ENCODE measurements around the gene POU4F1.

POU4F1 gene

GRCh38 chr13:78606471-78607408, 3.4 kb upstream of the POU4F1 start:
- no peak for DNase-seq (ENCODE audit: low spot score)

DNA sequence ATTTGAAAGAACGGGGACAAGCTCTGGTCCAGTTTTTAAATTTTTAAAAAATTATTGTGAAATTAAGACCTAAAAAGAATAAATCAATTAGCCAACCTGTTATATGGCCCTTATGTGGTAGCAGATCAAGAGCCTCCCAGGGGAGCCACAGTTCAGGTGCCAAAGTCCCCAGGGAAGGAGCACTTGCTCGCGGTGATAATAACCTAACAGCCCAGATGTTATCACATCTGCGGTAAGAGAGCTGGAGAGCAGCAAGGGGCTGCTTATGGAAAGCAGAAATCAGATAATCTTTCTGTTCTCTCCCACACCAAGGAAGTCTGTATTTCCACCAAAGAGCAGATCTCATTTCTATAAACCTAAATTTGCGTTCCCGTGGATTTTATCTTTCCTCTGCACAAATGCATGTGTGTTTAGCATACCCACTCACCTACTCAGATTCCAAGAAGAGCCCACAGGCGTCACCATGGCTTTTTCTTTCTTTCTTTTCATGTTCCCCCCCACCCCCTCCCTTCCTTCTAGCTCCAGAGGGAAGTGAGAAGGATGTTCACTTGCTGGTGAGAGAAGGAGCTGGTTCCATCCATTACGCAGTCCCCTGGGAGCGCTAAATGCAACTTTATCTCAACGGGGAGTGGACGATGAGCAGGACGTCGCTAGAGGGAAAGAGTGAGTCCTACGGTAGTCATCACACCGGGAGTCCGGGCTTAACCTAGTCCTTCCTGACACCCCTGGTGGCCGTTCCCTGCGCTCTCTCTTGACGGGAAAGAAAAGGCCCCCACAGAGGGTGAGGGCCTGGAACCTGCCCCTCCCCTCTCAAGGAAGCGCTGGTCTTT, 1.6 kb upstream of the POU4F1 start:
- DNase-seq (ENCODE audit: low spot score): peak; percentile 55

GRCh38 chr13:78602561-78603239, 652 bp downstream of the POU4F1 start:
- DNase-seq (ENCODE audit: low spot score): peak; percentile 65

- DNase-seq (ENCODE audit: low spot score): peak; percentile 55
These were observed 1.3 kb downstream of the POU4F1 start for GRCh38 chr13:78601874-78602560.

GRCh38 chr13:78601124-78601873, 2.1 kb downstream of the POU4F1 start:
- DNase-seq (ENCODE audit: low spot score): peak; percentile 69

- no peak for DNase-seq (ENCODE audit: low spot score)
These were observed 3.0 kb downstream of the POU4F1 start for GRCh38 chr13:78600280-78600883.

- no peak for DNase-seq (ENCODE audit: low spot score)
These were observed 3.6 kb downstream of the POU4F1 start for GRCh38 chr13:78599645-78600279.

GRCh38 chr13:78598966-78599644, 4.2 kb downstream of the POU4F1 start:
- no peak for DNase-seq (ENCODE audit: low spot score)

DNA sequence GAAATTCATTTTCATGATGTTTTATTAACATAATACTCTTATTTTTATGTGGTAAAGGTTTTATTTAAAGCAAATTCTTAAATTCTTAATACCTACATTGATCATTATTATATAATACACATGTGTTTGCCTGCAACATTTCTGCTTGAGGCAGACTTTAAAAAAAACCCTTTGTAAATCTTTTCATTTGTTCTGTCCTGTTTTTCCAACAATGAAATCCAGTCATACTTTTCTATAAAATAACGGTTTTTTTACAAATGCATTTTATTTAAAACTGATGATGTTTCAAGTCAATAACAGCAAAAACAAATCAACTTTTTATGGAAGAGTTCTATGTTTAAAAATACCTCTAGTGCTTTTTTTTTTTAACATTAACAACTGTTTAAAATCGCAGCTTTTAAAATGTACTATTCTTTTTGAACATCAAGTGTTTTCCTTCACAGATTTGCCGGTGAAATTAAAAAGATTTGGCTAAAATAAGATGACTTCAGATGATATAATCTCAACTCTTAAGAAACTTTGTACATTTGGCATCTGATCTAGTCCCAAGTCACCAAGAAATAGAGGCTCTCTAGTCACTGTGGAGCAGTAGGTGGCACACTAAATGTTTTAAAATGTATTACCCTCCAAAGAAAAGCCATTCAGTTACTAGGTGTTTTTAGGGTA, 5.1 kb downstream of the POU4F1 start:
- DNase-seq (ENCODE audit: low spot score): no peak

DNA sequence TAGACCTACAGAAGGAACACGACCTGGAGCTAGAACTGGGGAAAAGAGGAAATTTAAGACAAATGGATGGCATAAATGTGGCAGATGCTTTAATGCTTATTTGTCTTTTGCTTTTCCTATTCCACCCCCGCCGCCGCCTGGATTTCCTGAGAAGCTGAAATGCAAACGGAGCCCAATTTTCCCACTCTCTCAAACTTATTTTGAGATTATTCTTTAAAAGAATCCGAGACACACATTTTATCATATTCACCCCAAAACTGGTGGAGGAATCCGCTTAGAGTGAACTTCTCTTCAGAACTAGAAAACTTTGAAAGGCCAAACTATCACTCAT, 5.8 kb downstream of the POU4F1 start:
- no peak for DNase-seq (ENCODE audit: low spot score)

DNA sequence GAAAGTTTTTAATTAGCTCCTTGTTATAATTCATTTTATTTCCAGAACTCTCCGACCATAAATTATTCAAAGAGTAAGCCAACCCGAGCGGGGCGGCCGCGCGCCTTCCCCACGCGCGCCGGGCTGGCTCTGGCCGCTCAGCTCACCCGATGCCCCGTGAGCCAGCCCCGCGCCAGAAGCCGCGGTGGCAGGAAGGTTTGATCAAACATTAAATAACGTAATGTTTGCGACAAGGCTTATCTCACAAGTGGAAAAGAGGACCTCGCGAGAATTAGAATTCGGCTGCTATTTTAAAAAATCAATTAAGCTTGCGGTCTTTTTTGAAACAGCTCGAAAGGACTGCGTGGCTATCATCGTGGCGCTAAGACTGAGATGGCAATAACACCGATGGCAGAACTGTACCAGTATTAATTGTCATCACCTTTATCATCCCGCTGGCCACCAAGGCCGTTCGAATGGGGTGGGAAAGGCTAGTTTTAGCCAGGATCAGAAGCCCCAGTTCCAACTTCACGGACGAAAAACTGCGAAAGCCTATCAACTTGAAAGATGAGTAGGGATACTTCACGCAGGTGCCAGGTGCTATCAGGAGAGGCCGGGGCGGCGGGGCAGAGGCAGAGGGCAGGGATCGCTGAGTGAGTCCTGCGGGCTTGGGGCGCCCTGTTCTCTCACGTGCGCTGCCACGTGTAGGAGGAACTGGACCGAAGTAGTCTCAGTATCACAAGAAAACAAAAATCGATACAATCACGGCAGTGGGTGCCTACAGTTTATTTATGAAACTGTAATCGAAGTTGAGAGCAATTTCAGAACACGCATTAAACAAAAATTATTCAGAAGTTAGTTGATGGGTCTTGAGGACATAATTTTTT, 6.4 kb downstream of the POU4F1 start:
- peak; percentile 63 for DNase-seq (ENCODE audit: low spot score)

GRCh38 chr13:78596399-78596735, 7.0 kb downstream of the POU4F1 start:
- no peak for DNase-seq (ENCODE audit: low spot score)

GRCh38 chr13:78595495-78596398, 7.6 kb downstream of the POU4F1 start:
- DNase-seq (ENCODE audit: low spot score): peak; percentile 86

GRCh38 chr13:78594456-78594975, 8.8 kb downstream of the POU4F1 start:
- no peak for DNase-seq (ENCODE audit: low spot score)

DNA sequence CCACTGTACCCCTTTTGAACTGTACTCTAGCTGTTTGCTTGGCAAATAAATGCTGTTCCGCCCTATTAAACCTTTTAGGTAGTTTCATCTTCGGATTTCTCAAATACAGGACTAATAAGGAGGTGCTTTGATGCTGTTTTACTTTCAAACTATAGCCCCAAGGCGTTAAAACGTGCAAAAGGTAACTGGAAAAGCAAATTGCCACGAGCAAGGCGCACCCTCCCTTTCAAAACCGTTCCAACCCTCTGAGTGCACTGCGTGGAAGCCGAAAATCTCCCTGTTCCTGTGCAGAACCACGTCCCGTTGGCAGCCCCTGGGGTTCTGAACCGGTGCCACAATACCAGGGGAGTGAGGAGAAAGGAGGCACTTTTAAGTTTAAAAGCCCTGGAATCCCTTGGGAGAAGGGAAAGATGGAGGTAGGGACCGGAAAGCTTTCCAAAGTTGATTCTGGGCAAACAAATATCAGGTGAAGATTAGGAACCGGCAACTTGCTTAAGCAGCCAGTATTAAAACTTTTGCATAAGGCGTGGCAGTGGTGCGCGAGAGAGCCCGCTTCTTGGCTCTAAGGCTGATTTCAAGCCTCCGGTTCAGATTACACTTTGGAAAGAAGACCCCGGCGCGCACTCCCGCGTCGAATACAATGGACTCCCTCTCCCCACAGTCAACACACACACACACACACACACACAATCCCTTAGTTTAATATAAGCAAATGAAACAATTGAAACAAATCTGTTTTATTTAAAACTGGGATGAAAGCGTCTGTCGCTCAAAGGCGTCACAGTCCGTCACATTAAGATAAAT, 9.5 kb downstream of the POU4F1 start:
- peak; percentile 72 for DNase-seq (ENCODE audit: low spot score)

GRCh38 chr13:78593129-78593528, 10.2 kb downstream of the POU4F1 start:
- no peak for DNase-seq (ENCODE audit: low spot score)

All from ecto neural progenitor cell (in vitro differentiated cells).